OCI-LY7 (cell line): Measurements from ENCODE around the gene UBE2J2. TPM values are rescaled to one million over a fixed set of nuclear protein-coding genes. Genes with fewer than 3 reads are reported as not detected.

ENCODE experiments used
- BruUV-seq: library from RNA; stranded (reverse); fragments of 400-500 nt; replicated peaks from 2 replicates; lab custom pipeline; 2021; lab: Mats Ljungman, UMichigan
- CTCF ChIA-PET: fragments of 300-600 bp; sonication (Branson Sonifier 250); formaldehyde crosslinking; loops from one replicate; lab custom pipeline; 2022; ENCODE audit warnings: antibody characterized with exemption; ENCODE audit not compliant: unreplicated experiment; lab: Charles Lee
- POLR2A ChIA-PET: fragments of 300-600 bp; sonication (Branson Sonifier 250); formaldehyde crosslinking; loops from one replicate; lab custom pipeline; 2022; ENCODE audit warnings: antibody characterized with exemption; lab: Charles Lee
- DNase-seq: peaks from one replicate; pipeline ENCODE4 v3.0.0-alpha.2; 2015; ENCODE audit warnings: low spot score
- H2AFZ ChIP-seq: fragments of 200-600 bp; sonication (generic), shearing (Covaris generic); 2 replicates; pipeline ENCODE4 v1.6.1; 2014; ENCODE audit warnings: mild to moderate bottlenecking, antibody characterized with exemption, low read length, moderate library complexity
- H3K27ac ChIP-seq: fragments of 200-600 bp; sonication (generic); 2 replicates; pipeline ENCODE4 v1.5.1; 2014; ENCODE audit warnings: mixed run types, low read depth, mild to moderate bottlenecking, moderate library complexity, low read length, inconsistent platforms; ENCODE audit not compliant: poor library complexity, severe bottlenecking
- H3K36me3 ChIP-seq: fragments of 200-600 bp; sonication (generic); 2 replicates; pipeline ENCODE4 v1.6.1; 2014; ENCODE audit warnings: mild to moderate bottlenecking, antibody characterized with exemption, low read length, moderate library complexity, mixed read lengths; ENCODE audit not compliant: insufficient read depth
- H3K4me1 ChIP-seq: fragments of 200-600 bp; sonication (generic); 2 replicates; pipeline ENCODE4 v1.5.1; 2014; ENCODE audit warnings: mild to moderate bottlenecking, low read length; ENCODE audit not compliant: insufficient read depth, poor library complexity, severe bottlenecking
- H3K4me2 ChIP-seq: fragments of 200-600 bp; sonication (generic); 2 replicates; pipeline ENCODE4 v1.6.1; 2014; ENCODE audit warnings: mild to moderate bottlenecking, low read length
- H3K4me3 ChIP-seq: fragments of 200-600 bp; sonication (generic); 2 replicates; pipeline ENCODE4 v1.5.1; 2014; ENCODE audit warnings: mild to moderate bottlenecking, low read depth, low read length; ENCODE audit not compliant: poor library complexity, severe bottlenecking
- H3K79me2 ChIP-seq: fragments of 200-600 bp; sonication (generic); 2 replicates; pipeline ENCODE4 v1.6.1; 2016; ENCODE audit warnings: low read depth, mild to moderate bottlenecking, low read length, moderate library complexity, mixed read lengths; ENCODE audit not compliant: insufficient read depth
- H3K9me2 ChIP-seq: fragments of 200-600 bp; sonication (generic); 2 replicates; pipeline ENCODE4 v1.6.1; 2016; ENCODE audit warnings: mild to moderate bottlenecking, low read length, mixed read lengths; ENCODE audit not compliant: insufficient read depth
- H3K9me3 ChIP-seq: fragments of 200-600 bp; sonication (generic); 2 replicates; pipeline ENCODE4 v1.6.1; 2014; ENCODE audit warnings: mild to moderate bottlenecking, mixed run types, low read length, mixed read lengths
- H4K20me1 ChIP-seq: fragments of 200-600 bp; sonication (generic); 2 replicates; pipeline ENCODE4 v1.6.1; 2014; ENCODE audit warnings: mild to moderate bottlenecking, antibody characterized with exemption, low read length, moderate library complexity, mixed read lengths; ENCODE audit not compliant: insufficient read depth
- CTCF ChIP-seq: fragments of 200-600 bp; sonication (generic); conservative IDR thresholded peaks from 2 replicates; pipeline ENCODE4 v1.5.1; 2014; ENCODE audit warnings: mild to moderate bottlenecking, antibody characterized with exemption, low read length, moderate library complexity, mixed read lengths
- EZH2phosphoT487 ChIP-seq: fragments of 200-600 bp; sonication (generic); IDR thresholded peaks from 2 replicates; pipeline ENCODE4 v1.6.1; 2018; ENCODE audit warnings: low read depth, borderline replicate concordance, mild to moderate bottlenecking, mixed run types, antibody characterized with exemption, low read length, moderate library complexity, mixed read lengths
- intact Hi-C: fragments of 100-400 bp; cut with micrococcal nuclease; formaldehyde crosslinking; loops from one replicate; pipeline ENCODE4 v1.10.0; 2022; ENCODE audit not compliant: unreplicated experiment
- total RNA-seq, 2 experiments: library from RNA; depleted of rRNA in 1 of 2; stranded (reverse); fragments of >200 nt in 1 of 2; shearing (Covaris generic) in 1 of 2; gene quantifications; 2 replicates each; pipeline ENCODE4 v1.2.3, GENCODE V29; 2014 to 2022

Gene UBE2J2
- total RNA-seq, 2 experiments from 2014 or later: 69.2 to 88.7 TPM

- CTCF ChIA-PET: no interaction called here
- DNase-seq: no peak
- intact Hi-C loops: no loop called here
- Histone ChIP-seq H3K4me2 (no peak overlapping the region), H3K9me2 (no peaks in the 10 kb centered on the region), H3K4me1 (no peaks in the 10 kb centered on the region), H3K4me3 (no peak overlapping the region), H2AFZ (no peak overlapping the region), H3K36me3 (peaks cover 54% of the 10 kb centered on the region), H3K9me3 (no peaks in the 10 kb centered on the region), H4K20me1 (no peaks in the 10 kb centered on the region), H3K27ac (no peak overlapping the region), H3K79me2 (no peaks in the 10 kb centered on the region)
- no TSS peak for BruUV-seq
- POLR2A ChIA-PET: no interaction called here
- TF ChIP-seq EZH2phosphoT487: no peak
- TF ChIP-seq CTCF: no peak
These were observed 55.8 kb downstream of the UBE2J2 start for GRCh38 chr1:1217621-1218523.

GRCh38 chr1:1216770-1217620 lies 56.7 kb downstream of the UBE2J2 start:
- ChIA-PET POLR2A (no interaction called here), CTCF (no interaction called here)
- Histone ChIP-seq H3K36me3 (peaks cover 45% of the 10 kb centered on the region), H3K4me1 (no peaks in the 10 kb centered on the region), H2AFZ (no peak overlapping the region), H3K27ac (no peak overlapping the region), H3K9me3 (no peaks in the 10 kb centered on the region), H3K9me2 (no peaks in the 10 kb centered on the region), H3K79me2 (no peaks in the 10 kb centered on the region), H4K20me1 (no peaks in the 10 kb centered on the region), H3K4me2 (no peak overlapping the region), H3K4me3 (no peak overlapping the region)
- intact Hi-C loops: no loop called here
- TF ChIP-seq EZH2phosphoT487 (no peak), CTCF (no peak)
- no peak for DNase-seq
- TSS peak; percentile 90 for BruUV-seq
